NCI-H2196 treated with DMSO at 0.1 percent for 48 hours (cell line): ENCODE results near the gene PAFAH2.

ENCODE experiments used
- DNase-seq: peaks from one replicate; lab custom pipeline; 2025; ENCODE audit not compliant: unreplicated experiment; lab: John Stamatoyannopoulos, UW

PAFAH2 gene

GRCh38 chr1:26015358-26015757 is 17.5 kb upstream of the PAFAH2 start:
- no peak for DNase-seq

- DNase-seq, result no peak
These were observed 16.3 kb upstream of the PAFAH2 start for GRCh38 chr1:26014179-26014578.

- DNase-seq, result no peak
These were observed 15.0 kb upstream of the PAFAH2 start for GRCh38 chr1:26012864-26013263.

GRCh38 chr1:26010825-26011224 is 13.0 kb upstream of the PAFAH2 start:
- no peak for DNase-seq

GRCh38 chr1:26009796-26010447 is 12.1 kb upstream of the PAFAH2 start:
- DNase-seq, result no peak

- no peak for DNase-seq
These were observed 8.8 kb upstream of the PAFAH2 start for GRCh38 chr1:26006710-26007109.

- DNase-seq, result no peak
These were observed 7.7 kb upstream of the PAFAH2 start for GRCh38 chr1:26005434-26006105.

- DNase-seq, result no peak
These were observed 5.9 kb upstream of the PAFAH2 start for GRCh38 chr1:26003756-26004155.

GRCh38 chr1:26003262-26003661 is 5.4 kb upstream of the PAFAH2 start:
- no peak for DNase-seq

- DNase-seq, result no peak
These were observed 1.4 kb upstream of the PAFAH2 start for GRCh38 chr1:25999041-25999800.

GRCh38 chr1:25996966-25997827 is 666 bp downstream of the PAFAH2 start:
- DNase-seq, result peak; percentile 28

- no peak for DNase-seq
These were observed 3.3 kb downstream of the PAFAH2 start for GRCh38 chr1:25994402-25995150.

- DNase-seq, result no peak
These were observed 4.5 kb downstream of the PAFAH2 start for GRCh38 chr1:25993197-25993951.

- DNase-seq, result no peak
These were observed 5.1 kb downstream of the PAFAH2 start for GRCh38 chr1:25992689-25993171.

- DNase-seq, result no peak
These were observed 5.8 kb downstream of the PAFAH2 start for GRCh38 chr1:25991937-25992688.

GRCh38 chr1:25990702-25991395 is 7.0 kb downstream of the PAFAH2 start:
- DNase-seq, result no peak

GRCh38 chr1:25990251-25990650 is 7.6 kb downstream of the PAFAH2 start:
- DNase-seq, result no peak
